Right cardiac atrium (tissue), 5 donors: ENCODE data around the gene CELA3B. TPM values are rescaled to one million over a fixed set of nuclear protein-coding genes. Genes with fewer than 3 reads are reported as not detected.
"Not testable (repeated sequence)": the region's sequence is repeated elsewhere in the genome, so short reads cannot be mapped to it uniquely, and the experiment has no call there.

Experiments used
- ATAC-seq, 2 donors: fragments of 200-7000 bp; cut with Tn5 transposase; one replicate each; pipeline versions ENCODE4 v1.8.0 to v1.9.1; 2020; ENCODE audit warnings: moderate library complexity in 2 of 2, mild to moderate bottlenecking in 1 of 2
- DNase-seq, 3 donors: peaks; one replicate each; pipeline ENCODE4 v3.0.0-alpha.2; 2020
- H3K27ac ChIP-seq: one replicate; pipeline ENCODE4 v1.5.1; 2013; ENCODE audit warnings: mild to moderate bottlenecking, low read length, control low read depth, moderate library complexity
- H3K27me3 ChIP-seq: one replicate; pipeline ENCODE4 v1.6.1; 2013; ENCODE audit not compliant: control insufficient read depth, insufficient read depth
- H3K4me1 ChIP-seq: one replicate; pipeline ENCODE4 v1.6.1; 2013; ENCODE audit warnings: low read length; ENCODE audit not compliant: control insufficient read depth, insufficient read depth
- H3K4me3 ChIP-seq: one replicate; pipeline ENCODE4 v1.5.1; 2013; ENCODE audit warnings: low read length, control low read depth
- H3K9me3 ChIP-seq: one replicate; pipeline ENCODE4 v1.6.1; 2013; ENCODE audit warnings: low read length; ENCODE audit not compliant: control insufficient read depth
- WGBS: extraction: QIAGEN DNeasy Blood & Tissue Kit; methylation state at CpG from one replicate; pipeline ENCODE4 v1.1.7; 2013; 5-methylcytosine and 5-hydroxymethylcytosine counted together
- intact Hi-C, 4 donors: fragments of 100-400 bp; cut with DNase I; formaldehyde crosslinking; loops; one replicate each; pipeline versions ENCODE4 v1.11.0 to v1.14.0; 2022 to 2023
- polyA plus RNA-seq: library from polyadenylated mRNA; stranded (reverse); fragments of 200-250 nt; gene quantifications from one replicate; pipeline ENCODE4 v1.2.3, GENCODE V29; 2013
- total RNA-seq, 4 donors: library from RNA; stranded (reverse); fragmentation: NEBNext Ultra II Directional; extraction: Animal tissue kit (Norgen Biotek cat#: 25700); gene quantifications; one replicate each; pipeline ENCODE4 v1.2.1, GENCODE V29; 2021
- donor health status: healthy with polysubstance abuse.
- donor health status: DM: no; HTN: yes; CAD: no.
- donor health status: DM: no; HTN: no; CAD: no.
- donor health status: DM: no; HTN: yes; CAD: no; lungs with severe emphysema.
- donor health status: DM: yes; HTN: yes; CAD: no.

CELA3B gene
- total and polyA plus RNA-seq, 5 donors, result 0.09 to 0.53 TPM; not detected in 3

DNA sequence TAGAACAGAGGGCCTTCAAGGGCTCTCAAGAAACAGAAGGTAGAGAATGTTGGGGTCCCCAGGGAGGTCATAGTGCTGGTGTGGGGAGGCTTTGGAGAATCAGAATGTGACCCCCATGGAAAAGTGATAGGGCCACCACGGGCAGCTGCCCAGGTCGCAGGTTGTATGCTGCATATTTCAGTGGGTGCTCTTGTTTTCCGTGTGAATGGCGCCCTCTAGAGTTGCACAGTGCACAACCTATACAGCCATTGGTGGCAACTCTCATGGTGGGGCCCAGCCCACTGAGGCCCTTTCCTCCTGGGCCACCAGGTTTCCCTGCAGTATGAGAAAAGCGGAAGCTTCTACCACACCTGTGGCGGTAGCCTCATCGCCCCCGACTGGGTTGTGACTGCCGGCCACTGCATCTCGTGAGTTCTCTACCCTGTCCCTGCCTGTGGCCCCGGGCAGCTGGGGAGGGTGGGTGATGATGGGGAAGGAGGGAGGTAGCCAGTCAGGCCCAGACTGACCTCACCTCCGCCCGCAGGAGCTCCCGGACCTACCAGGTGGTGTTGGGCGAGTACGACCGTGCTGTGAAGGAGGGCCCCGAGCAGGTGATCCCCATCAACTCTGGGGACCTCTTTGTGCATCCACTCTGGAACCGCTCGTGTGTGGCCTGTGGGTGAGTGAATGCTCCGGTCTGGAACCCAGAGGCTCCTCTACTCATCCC, 3.8 kb downstream of the CELA3B start:
- H3K9me3 ChIP-seq, intact Hi-C loops, H3K27me3 ChIP-seq, H3K4me1 ChIP-seq, H3K4me3 ChIP-seq, H3K27ac ChIP-seq: not testable (repeated sequence)
- peak in 1 of 3 donors; percentile 55 for DNase-seq
- 66% methylated on average over 19 of the region's 21 CpGs for WGBS
- peak; percentile 37 to 64 for ATAC-seq

GRCh38 chr1:21981253-21981652, 4.4 kb downstream of the CELA3B start:
- H3K9me3 ChIP-seq, ATAC-seq, H3K27ac ChIP-seq, H3K27me3 ChIP-seq, H3K4me3 ChIP-seq, intact Hi-C loops, H3K4me1 ChIP-seq: not testable (repeated sequence)
- 74% methylated on average over 2 of the region's 4 CpGs for WGBS
- peak in 1 of 3 donors; percentile 46 for DNase-seq

DNA sequence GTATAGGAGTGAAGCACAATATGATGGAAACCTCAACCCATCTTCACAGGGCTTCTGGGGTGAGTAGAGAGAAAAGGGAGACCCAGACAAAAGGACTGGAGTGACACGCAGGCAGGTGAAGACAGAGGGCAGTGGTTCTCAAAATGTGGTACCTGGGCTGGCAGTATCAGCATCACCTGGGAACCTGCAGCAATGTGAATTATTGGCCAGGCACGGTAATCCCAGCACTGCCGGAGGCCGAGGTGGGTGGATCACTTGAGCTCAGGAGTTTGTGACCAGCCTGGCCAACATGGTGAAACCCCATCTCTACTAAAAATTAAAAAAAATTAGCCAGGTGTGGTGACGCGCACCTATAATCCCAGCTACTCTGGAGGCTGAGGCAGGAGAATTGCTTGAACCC, 5.3 kb downstream of the CELA3B start:
- H3K4me1 ChIP-seq, H3K4me3 ChIP-seq, intact Hi-C loops, ATAC-seq, H3K27ac ChIP-seq, H3K9me3 ChIP-seq, H3K27me3 ChIP-seq: not testable (repeated sequence)
- peak in 1 of 3 donors; percentile 16 for DNase-seq
- WGBS, result 86% methylated on average over 6 of the region's 6 CpGs

- ATAC-seq, H3K9me3 ChIP-seq, intact Hi-C loops, H3K4me1 ChIP-seq, H3K27me3 ChIP-seq, H3K27ac ChIP-seq, H3K4me3 ChIP-seq: not testable (repeated sequence)
- WGBS, result 58% methylated on average over 10 of the region's 15 CpGs
- peak in 1 of 3 donors; percentile 6 for DNase-seq
These were observed 6.7 kb downstream of the CELA3B start for GRCh38 chr1:21983539-21983938.

GRCh38 chr1:21985893-21986292, 9.1 kb downstream of the CELA3B start:
- WGBS, result 71% methylated on average over 5 of the region's 5 CpGs
- intact Hi-C loops, H3K9me3 ChIP-seq: not testable (repeated sequence)

GRCh38 chr1:21986386-21986785, 9.6 kb downstream of the CELA3B start:
- H3K4me3 ChIP-seq, H3K27ac ChIP-seq, H3K9me3 ChIP-seq, intact Hi-C loops, ATAC-seq, H3K27me3 ChIP-seq, H3K4me1 ChIP-seq: not testable (repeated sequence)
- 81% methylated on average over 10 of the region's 12 CpGs for WGBS
- DNase-seq, result peak in 1 of 3 donors; percentile 36

More at GRCh38 chr1:21985893-21986292, 9.1 kb downstream of the CELA3B start:
- H3K4me1 ChIP-seq, ATAC-seq, H3K4me3 ChIP-seq, H3K27me3 ChIP-seq, H3K27ac ChIP-seq, DNase-seq: not testable (repeated sequence)

- DNase-seq, ATAC-seq, H3K4me1 ChIP-seq, intact Hi-C loops, H3K27me3 ChIP-seq, H3K9me3 ChIP-seq, H3K27ac ChIP-seq, H3K4me3 ChIP-seq: not testable (repeated sequence)
- 57% methylated on average over 2 of the region's 5 CpGs for WGBS
These were observed 13.0 kb downstream of the CELA3B start for GRCh38 chr1:21989672-21990393.

DNA sequence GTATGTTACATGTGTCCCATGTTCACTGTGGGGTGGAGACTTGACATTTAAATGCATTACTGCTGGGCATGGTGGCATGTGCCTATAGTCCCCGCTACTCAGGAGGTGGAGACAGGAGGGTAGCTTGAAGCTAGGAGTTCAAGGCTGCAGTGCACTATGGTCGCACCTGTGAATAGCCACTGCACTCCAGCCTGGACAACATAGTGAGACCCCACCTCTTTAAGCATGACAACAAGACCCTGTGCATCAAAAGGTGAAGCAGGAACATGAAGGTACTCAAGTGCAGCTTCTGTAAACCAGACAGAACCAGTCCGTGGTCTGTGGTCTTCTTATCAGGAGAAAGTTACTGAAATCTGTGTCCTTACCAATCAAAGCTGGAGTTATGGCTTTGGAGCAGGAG, 15.4 kb downstream of the CELA3B start:
- H3K9me3 ChIP-seq, H3K27me3 ChIP-seq, ATAC-seq, H3K4me3 ChIP-seq, H3K4me1 ChIP-seq, intact Hi-C loops, H3K27ac ChIP-seq: not testable (repeated sequence)
- peak in 1 of 3 donors; percentile 16 for DNase-seq
- WGBS, result 86% methylated on average over 3 of the region's 3 CpGs

DNA sequence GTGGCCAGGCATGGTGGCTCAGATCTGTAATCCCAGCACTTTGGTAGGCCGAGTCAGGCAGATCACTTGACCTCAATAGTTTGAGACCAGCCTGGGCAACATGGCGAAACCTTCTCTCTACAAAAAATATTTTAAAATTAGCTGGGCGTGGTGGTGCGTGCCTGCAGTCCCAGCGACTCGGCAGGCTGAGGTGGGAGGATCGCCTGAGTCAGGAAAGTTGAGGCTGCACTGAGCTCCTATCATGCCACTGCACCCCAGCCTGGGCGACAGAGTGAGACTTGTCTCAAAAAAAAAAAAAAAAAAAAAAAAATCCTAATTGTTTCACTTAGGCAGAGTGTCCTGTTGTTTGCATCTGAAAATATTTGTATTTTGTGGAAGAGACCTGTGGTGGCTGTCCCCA, 17.9 kb downstream of the CELA3B start:
- H3K9me3 ChIP-seq, DNase-seq, H3K4me3 ChIP-seq, ATAC-seq, intact Hi-C loops, H3K4me1 ChIP-seq, H3K27me3 ChIP-seq, H3K27ac ChIP-seq: not testable (repeated sequence)
- 96% methylated on average over 8 of the region's 8 CpGs for WGBS

DNA sequence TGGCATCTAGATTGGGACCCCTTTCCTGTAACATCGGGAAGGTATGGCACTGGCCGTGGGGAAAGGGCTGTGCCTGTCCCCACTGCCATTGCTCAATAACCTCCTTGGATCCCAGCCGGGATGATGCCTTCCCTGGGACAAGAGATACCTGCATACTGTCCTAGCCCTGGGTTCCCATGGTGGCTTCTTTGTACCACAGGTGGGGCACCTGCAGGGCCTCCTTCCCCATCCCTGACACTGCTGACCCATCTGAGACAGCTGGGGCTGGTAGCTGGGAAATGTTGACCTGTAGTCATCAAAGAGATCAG, 19.8 kb downstream of the CELA3B start:
- DNase-seq, H3K27ac ChIP-seq, H3K9me3 ChIP-seq, H3K4me3 ChIP-seq, H3K4me1 ChIP-seq, intact Hi-C loops, ATAC-seq, H3K27me3 ChIP-seq: not testable (repeated sequence)
- WGBS, result 83% methylated on average over 3 of the region's 3 CpGs

DNA sequence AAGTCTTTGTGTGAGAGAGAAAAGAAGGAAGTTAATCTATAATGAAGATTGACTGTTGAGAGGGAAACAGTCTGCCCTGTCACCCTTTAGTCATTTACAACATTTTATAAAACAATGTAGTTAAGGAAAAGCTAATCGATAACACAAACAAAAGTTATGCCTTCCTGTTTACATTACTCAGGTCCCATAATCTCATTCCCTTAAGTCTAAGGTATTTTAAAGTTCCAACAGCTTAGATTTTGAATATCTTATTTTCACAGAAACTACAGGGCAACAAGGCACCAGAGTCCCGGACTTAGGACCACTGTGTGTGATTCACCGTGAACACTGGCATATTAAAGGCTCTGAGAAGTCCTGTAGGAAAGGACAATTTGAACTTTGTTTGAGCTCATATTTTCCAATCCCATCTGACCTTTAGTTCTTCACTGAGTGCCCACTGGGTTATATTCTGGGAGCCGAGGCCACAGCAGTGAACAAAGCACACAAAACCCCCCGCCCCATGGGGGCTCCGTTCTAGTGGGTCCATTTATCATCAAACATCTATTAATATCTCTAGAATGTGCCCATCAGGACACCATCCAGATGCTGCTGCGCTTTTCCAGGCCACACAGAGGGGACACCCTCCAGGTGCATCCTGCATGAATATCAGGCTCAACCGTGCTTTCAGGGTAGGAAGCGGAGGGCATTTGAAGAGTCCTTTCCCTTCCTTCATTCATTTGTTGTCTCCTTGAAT, 21.2 kb downstream of the CELA3B start:
- H3K9me3 ChIP-seq, H3K4me3 ChIP-seq, intact Hi-C loops, DNase-seq, H3K4me1 ChIP-seq, H3K27ac ChIP-seq, H3K27me3 ChIP-seq: not testable (repeated sequence)
- WGBS, result 56% methylated on average over 9 of the region's 9 CpGs
- ATAC-seq, result peak in 1 of 2 donors; percentile 59
